ENCODE measurements around the gene DNAAF5. TPM values are rescaled to one million over a fixed set of nuclear protein-coding genes. Genes with fewer than 3 reads are reported as not detected.
A peak's percentile ranks its signal among the peaks of the same experiment; 100 is the strongest.

DNAAF5 gene
- total RNA-seq, 1 donor from 2014 or later: 15.2 TPM

- Mint-ChIP-seq H3K36me3 (ENCODE audit: unreplicated experiment) (no peaks in the 10 kb centered on the region), H3K27ac (ENCODE audit: unreplicated experiment) (peak overlapping the region; percentile 98), H3K4me1 (ENCODE audit: low read depth, unreplicated experiment) (peaks cover 73% of the 10 kb centered on the region), H3K4me3 (ENCODE audit: unreplicated experiment) (peak overlapping the region; percentile 97), H3K9me3 (ENCODE audit: unreplicated experiment) (peaks cover 30% of the 10 kb centered on the region), H3K27me3 (ENCODE audit: unreplicated experiment) (peaks cover 24% of the 10 kb centered on the region)
- TF ChIP-seq CTCF (IDR thresholded peaks at IDR 0.05; ENCODE audit: partially characterized antibody, unreplicated experiment): no peak
- DNase-seq: no peak
Measured at GRCh38 chr7:824081-824480, 97.6 kb downstream of the DNAAF5 start.

DNA sequence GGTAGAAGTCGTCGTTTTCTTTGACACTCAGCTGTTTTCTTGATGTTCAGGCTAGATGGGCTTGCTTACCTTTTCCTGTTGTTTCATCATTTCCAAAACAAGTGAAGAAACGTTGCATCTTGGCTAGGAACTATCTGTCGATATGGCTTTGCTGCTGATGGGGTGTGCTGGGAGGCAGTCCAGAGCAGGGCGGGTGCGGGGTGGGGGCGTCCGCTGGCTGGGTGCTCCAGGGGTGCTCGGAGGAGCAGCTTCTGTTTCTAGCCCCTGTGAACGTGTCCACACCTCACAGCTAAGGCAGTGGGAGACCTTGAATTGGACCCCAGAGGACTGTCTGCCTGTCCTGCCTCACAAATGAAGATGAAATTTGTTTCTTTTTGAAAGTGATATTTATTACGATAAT lies 98.2 kb downstream of the DNAAF5 start:
- TF ChIP-seq CTCF (IDR thresholded peaks at IDR 0.05; ENCODE audit: partially characterized antibody, unreplicated experiment): no peak
- peak overlapping the region; percentile 98 for H3K27ac Mint-ChIP-seq (ENCODE audit: unreplicated experiment)
- no peak for DNase-seq
- H3K4me3 Mint-ChIP-seq (ENCODE audit: unreplicated experiment): peak overlapping the region; percentile 97
- peaks cover 24% of the 10 kb centered on the region for H3K27me3 Mint-ChIP-seq (ENCODE audit: unreplicated experiment)
- H3K36me3 Mint-ChIP-seq (ENCODE audit: unreplicated experiment): no peaks in the 10 kb centered on the region
- H3K4me1 Mint-ChIP-seq (ENCODE audit: low read depth, unreplicated experiment): peaks cover 72% of the 10 kb centered on the region
- H3K9me3 Mint-ChIP-seq (ENCODE audit: unreplicated experiment): peaks cover 32% of the 10 kb centered on the region

GRCh38 chr7:825386-825785 lies 98.9 kb downstream of the DNAAF5 start:
- H3K4me3 Mint-ChIP-seq (ENCODE audit: unreplicated experiment): peak overlapping the region; percentile 81
- no peaks in the 10 kb centered on the region for H3K36me3 Mint-ChIP-seq (ENCODE audit: unreplicated experiment)
- peaks cover 33% of the 10 kb centered on the region for H3K9me3 Mint-ChIP-seq (ENCODE audit: unreplicated experiment)
- H3K27me3 Mint-ChIP-seq (ENCODE audit: unreplicated experiment): peaks cover 24% of the 10 kb centered on the region
- no peak for TF ChIP-seq CTCF (IDR thresholded peaks at IDR 0.05; ENCODE audit: partially characterized antibody, unreplicated experiment)
- peaks cover 73% of the 10 kb centered on the region for H3K4me1 Mint-ChIP-seq (ENCODE audit: low read depth, unreplicated experiment)
- DNase-seq: no peak
- H3K27ac Mint-ChIP-seq (ENCODE audit: unreplicated experiment): peak overlapping the region; percentile 99

DNA sequence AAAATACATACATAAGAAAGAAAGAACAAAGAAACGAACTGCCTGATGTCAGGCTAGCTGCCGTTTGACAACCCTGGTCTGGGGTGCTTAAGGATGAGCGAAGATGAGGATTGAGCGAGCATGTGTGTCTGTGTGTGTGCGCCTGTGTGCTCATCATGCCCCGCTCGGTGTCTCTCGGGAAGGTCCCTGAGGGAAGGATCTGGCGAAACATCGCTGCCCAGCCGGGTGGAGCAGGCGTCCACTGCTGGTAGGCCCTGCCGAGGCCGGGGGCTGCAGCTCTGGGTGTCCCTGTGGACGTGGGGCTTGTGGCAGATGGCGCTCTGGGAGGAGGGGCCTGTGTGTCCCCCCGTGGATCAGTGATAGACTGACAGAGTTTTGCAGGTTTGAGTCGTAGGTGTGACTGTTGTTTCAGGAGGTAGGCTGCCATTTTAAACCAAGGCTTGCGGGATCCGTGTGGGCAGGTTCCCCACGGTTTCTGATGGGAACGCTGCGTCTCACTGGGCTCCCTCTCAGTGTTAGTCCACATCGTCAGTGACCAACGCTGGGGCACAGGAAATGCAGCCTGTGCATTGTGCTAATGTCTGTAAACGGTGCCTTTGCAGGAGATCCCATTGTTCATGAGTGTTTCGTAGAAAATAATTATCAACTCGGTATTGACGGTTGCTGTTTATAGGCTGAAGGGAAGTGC lies 99.9 kb downstream of the DNAAF5 start:
- peak overlapping the region; percentile 80 for H3K4me3 Mint-ChIP-seq (ENCODE audit: unreplicated experiment)
- H3K27ac Mint-ChIP-seq (ENCODE audit: unreplicated experiment): peak overlapping the region; percentile 99
- TF ChIP-seq CTCF (IDR thresholded peaks at IDR 0.05; ENCODE audit: partially characterized antibody, unreplicated experiment): no peak
- peaks cover 22% of the 10 kb centered on the region for H3K27me3 Mint-ChIP-seq (ENCODE audit: unreplicated experiment)
- peaks cover 34% of the 10 kb centered on the region for H3K9me3 Mint-ChIP-seq (ENCODE audit: unreplicated experiment)
- peaks cover 72% of the 10 kb centered on the region for H3K4me1 Mint-ChIP-seq (ENCODE audit: low read depth, unreplicated experiment)
- DNase-seq: peak; percentile 93
- H3K36me3 Mint-ChIP-seq (ENCODE audit: unreplicated experiment): no peaks in the 10 kb centered on the region

- TF ChIP-seq CTCF (IDR thresholded peaks at IDR 0.05; ENCODE audit: partially characterized antibody, unreplicated experiment): no peak
- Mint-ChIP-seq H3K36me3 (ENCODE audit: unreplicated experiment) (no peaks in the 10 kb centered on the region), H3K27ac (ENCODE audit: unreplicated experiment) (peak overlapping the region; percentile 95), H3K9me3 (ENCODE audit: unreplicated experiment) (peaks cover 29% of the 10 kb centered on the region), H3K4me3 (ENCODE audit: unreplicated experiment) (peak overlapping the region; percentile 43), H3K27me3 (ENCODE audit: unreplicated experiment) (peaks cover 14% of the 10 kb centered on the region), H3K4me1 (ENCODE audit: low read depth, unreplicated experiment) (peaks cover 68% of the 10 kb centered on the region)
- DNase-seq: no peak
Measured at GRCh38 chr7:828793-829561, 102.5 kb downstream of the DNAAF5 start.
